Thyroid gland (tissue), 4 donors: ENCODE results near the gene RGS16. TPM values are rescaled to one million over a fixed set of nuclear protein-coding genes. Genes with fewer than 3 reads are reported as not detected.

Source experiments
- DNase-seq, 2 donors: peaks; one replicate each; pipeline ENCODE4 v3.0.0-alpha.2; 2019
- H3K27ac ChIP-seq, 3 donors: fragments of 200-600 bp; sonication (generic); 1 replicate in 2 of 3; 2 replicates in 1 of 3; pipeline ENCODE4 v1.5.1; 2016 to 2019; ENCODE audit warnings: mild to moderate bottlenecking in 1 of 3, moderate library complexity in 1 of 3
- H3K27me3 ChIP-seq: fragments of 200-600 bp; sonication (generic); one replicate; pipeline ENCODE4 v1.5.1; 2019
- H3K36me3 ChIP-seq, 2 donors: fragments of 200-600 bp; sonication (generic); one replicate each; pipeline ENCODE4 v1.5.1; 2016 to 2019
- H3K4me1 ChIP-seq, 2 donors: fragments of 200-600 bp; sonication (generic); one replicate each; pipeline ENCODE4 v1.5.1; 2017 to 2019
- H3K4me3 ChIP-seq, 3 donors: fragments of 200-600 bp; sonication (generic); replicated peaks in 1 of 3; 1 replicate in 2 of 3; 2 replicates in 1 of 3; pipeline ENCODE4 v1.5.1; 2016; ENCODE audit warnings: mild to moderate bottlenecking in 1 of 3
- H3K9me3 ChIP-seq: fragments of 200-600 bp; sonication (generic); one replicate; pipeline ENCODE4 v1.5.1; 2017
- POLR2A ChIP-seq, 2 donors: fragments of 450-650 bp; IDR thresholded peaks; one replicate each; pipeline ENCODE4 v1.6.1; 2017; ENCODE audit warnings: antibody characterized with exemption in 2 of 2, mild to moderate bottlenecking in 2 of 2, moderate library complexity in 1 of 2
- WGBS, 2 donors: methylation state at CpG; one replicate each; pipeline ENCODE4 v1.1.5; 2017; 5-methylcytosine and 5-hydroxymethylcytosine counted together
- intact Hi-C: fragments of 100-400 bp; cut with DNase I; formaldehyde crosslinking; loops from one replicate; pipeline ENCODE4 v1.15.1; 2023
- total RNA-seq, 4 donors: library from RNA; depleted of rRNA; stranded (reverse); fragments of >200 nt; gene quantifications; one replicate each; pipeline ENCODE4 v1.2.3, GENCODE V29; 2016
- TF ChIP-seq, protein P1 (sequence below), 6 experiments: fragments of 200-600 bp in 3 of 6; fragments of 450-650 bp in 3 of 6; sonication (generic) in 3 of 6; IDR thresholded peaks; one replicate each; pipeline ENCODE4 v1.5.1; 2016 to 2019; ENCODE audit warnings: antibody characterized with exemption in 6 of 6, mild to moderate bottlenecking in 2 of 6, inconsistent platforms in 1 of 6, moderate library complexity in 1 of 6

The RGS16 gene
- total RNA-seq, 4 donors from 2014 or later: 22.2 to 35.7 (median 29.1) TPM

DNA sequence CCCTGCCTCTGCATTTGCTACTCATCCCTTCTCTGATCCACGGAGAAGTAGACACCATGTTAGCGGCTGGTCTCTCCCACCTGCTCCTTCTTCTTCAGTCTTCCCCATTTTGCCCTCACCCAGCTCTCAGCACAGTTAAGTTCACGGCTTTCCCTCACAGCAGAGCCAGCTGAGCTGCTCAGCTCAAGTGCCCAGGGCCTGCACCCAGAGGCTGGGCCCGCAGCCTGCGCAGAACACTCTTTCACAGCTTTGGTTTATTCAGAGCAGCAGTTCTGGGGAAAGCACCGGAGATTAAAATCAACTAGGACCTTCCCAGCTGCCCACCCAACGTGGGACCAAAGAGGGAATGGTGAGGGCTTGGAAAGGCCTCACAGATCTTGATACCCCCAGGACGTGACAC, 38.3 kb upstream of the RGS16 start:
- H3K4me1 ChIP-seq: peaks cover 42 to 45% of the 10 kb centered on the region in 2 donors
- no peak overlapping the region for H3K4me3 ChIP-seq
- H3K27me3 ChIP-seq: no peaks in the 10 kb centered on the region
- no peaks in the 10 kb centered on the region for H3K9me3 ChIP-seq
- H3K27ac ChIP-seq: peak overlapping the region; percentile 72 to 92 (median 85)
- TF ChIP-seq, protein P1, sequence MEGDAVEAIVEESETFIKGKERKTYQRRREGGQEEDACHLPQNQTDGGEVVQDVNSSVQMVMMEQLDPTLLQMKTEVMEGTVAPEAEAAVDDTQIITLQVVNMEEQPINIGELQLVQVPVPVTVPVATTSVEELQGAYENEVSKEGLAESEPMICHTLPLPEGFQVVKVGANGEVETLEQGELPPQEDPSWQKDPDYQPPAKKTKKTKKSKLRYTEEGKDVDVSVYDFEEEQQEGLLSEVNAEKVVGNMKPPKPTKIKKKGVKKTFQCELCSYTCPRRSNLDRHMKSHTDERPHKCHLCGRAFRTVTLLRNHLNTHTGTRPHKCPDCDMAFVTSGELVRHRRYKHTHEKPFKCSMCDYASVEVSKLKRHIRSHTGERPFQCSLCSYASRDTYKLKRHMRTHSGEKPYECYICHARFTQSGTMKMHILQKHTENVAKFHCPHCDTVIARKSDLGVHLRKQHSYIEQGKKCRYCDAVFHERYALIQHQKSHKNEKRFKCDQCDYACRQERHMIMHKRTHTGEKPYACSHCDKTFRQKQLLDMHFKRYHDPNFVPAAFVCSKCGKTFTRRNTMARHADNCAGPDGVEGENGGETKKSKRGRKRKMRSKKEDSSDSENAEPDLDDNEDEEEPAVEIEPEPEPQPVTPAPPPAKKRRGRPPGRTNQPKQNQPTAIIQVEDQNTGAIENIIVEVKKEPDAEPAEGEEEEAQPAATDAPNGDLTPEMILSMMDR (IDR thresholded peaks at IDR 0.05): no peak
- TF ChIP-seq POLR2A (IDR thresholded peaks at IDR 0.05): no peak
- H3K36me3 ChIP-seq: no peaks in the 10 kb centered on the region
- 52 to 64% methylated on average over 8 of the region's 8 CpGs for WGBS, 2 donors
- peak; percentile 70 to 72 for DNase-seq
- intact Hi-C loops: no loop called here

DNA sequence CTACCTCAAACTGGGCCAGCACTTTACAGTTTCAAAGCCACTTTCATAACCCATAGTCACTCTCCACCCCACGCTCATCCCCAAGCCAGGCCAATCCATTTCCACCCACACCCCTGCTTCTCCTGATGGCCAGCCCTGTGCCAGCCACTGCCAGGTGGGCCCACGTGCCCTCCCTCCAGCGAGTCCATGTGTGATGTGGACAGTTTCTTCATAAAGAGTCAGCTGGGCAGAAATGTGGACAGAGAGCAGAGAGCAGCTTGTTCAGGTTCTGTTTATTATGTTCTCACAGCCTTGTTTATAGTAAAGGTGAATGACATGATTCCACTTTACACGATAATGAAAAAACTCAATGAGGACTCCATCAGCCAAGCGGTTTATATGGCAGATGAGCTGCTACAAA, 37.4 kb upstream of the RGS16 start:
- Histone ChIP-seq H3K36me3 (no peaks in the 10 kb centered on the region), H3K27me3 (no peaks in the 10 kb centered on the region), H3K9me3 (no peaks in the 10 kb centered on the region), H3K4me1 (peaks cover 40 to 41% of the 10 kb centered on the region in 2 donors), H3K27ac (no peak overlapping the region), H3K4me3 (no peak overlapping the region)
- DNase-seq: no peak
- intact Hi-C loops: no loop called here
- TF ChIP-seq, protein P1 (IDR thresholded peaks at IDR 0.05): no peak
- no peak for TF ChIP-seq POLR2A (IDR thresholded peaks at IDR 0.05)
- 92 to 95% methylated on average over 5 of the region's 5 CpGs for WGBS, 2 donors

DNA sequence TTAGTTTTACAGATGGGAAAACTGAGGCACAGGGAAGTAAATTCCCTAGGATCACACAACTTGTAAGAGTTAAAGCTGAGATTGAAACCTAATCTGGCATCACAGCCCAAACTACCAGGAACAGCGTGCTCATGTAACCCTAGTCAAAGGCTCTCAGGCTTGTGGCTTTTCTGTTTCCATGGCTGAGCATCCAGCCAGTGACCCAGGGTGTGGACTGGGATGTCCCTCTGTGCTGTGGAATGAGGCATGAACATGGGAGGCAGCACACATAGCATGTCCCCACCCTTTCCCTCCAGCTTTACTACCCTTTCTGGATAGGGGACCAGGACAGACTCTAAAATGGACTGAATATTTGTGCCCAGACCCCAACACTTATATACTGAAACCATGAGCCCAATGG, 35.1 kb upstream of the RGS16 start:
- no peak for DNase-seq
- H3K27ac ChIP-seq: no peak overlapping the region
- peaks cover 24% of the 10 kb centered on the region in 2 donors for H3K4me1 ChIP-seq
- H3K9me3 ChIP-seq: no peaks in the 10 kb centered on the region
- no peak overlapping the region for H3K4me3 ChIP-seq
- WGBS, 2 donors: 80 to 93% methylated on average over 1 of the region's 1 CpG
- intact Hi-C loops: no loop called here
- no peaks in the 10 kb centered on the region for H3K27me3 ChIP-seq
- no peaks in the 10 kb centered on the region for H3K36me3 ChIP-seq
- no peak for TF ChIP-seq POLR2A (IDR thresholded peaks at IDR 0.05)
- TF ChIP-seq, protein P1 (IDR thresholded peaks at IDR 0.05): no peak

DNA sequence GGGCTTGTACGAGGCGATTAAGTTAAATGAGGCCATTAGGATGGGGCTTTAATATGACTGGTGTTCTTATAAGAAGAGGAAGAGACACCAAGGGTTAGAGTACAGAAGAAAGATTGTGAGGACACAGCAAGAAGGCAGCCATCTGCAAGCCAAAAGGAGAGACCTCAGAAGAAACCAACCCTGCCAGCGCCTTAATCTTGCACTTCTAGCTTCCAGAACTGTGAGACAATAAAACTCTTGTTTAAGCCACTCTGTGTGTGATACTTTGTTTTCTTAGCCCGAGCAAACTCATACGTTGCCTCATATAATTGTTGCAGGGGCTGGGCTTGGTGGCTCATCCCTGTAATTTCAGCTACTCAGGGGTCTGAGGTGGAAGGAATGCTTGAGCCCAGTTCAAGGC, 33.6 kb upstream of the RGS16 start:
- TF ChIP-seq POLR2A (IDR thresholded peaks at IDR 0.05): no peak
- TF ChIP-seq, protein P1 (IDR thresholded peaks at IDR 0.05): no peak
- no peaks in the 10 kb centered on the region for H3K27me3 ChIP-seq
- H3K36me3 ChIP-seq: no peaks in the 10 kb centered on the region
- no peak overlapping the region for H3K27ac ChIP-seq
- no peak overlapping the region for H3K4me3 ChIP-seq
- DNase-seq: no peak
- intact Hi-C loops: no loop called here
- no peaks in the 10 kb centered on the region for H3K9me3 ChIP-seq
- H3K4me1 ChIP-seq: peaks cover 8 to 9% of the 10 kb centered on the region in 2 donors
- 86 to 89% methylated on average over 5 of the region's 5 CpGs for WGBS, 2 donors

DNA sequence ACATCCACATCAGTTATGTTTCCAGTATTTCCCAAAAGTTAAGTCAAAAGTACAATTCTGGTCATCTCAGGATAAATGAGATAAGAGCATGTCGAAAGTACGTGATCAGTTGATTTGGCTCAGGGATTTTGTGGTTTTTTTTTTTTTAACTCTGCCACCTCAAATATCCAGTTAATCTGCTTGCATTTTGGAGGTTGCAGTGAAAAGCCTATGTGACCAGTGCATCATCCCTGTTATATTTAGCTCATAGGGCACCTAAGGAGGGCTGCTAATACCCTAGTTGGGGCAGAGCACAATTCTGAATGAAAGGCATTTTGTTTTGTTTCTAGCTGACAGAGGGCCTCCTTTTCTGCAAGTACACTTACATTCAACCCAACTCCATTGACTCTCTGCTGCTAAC, 31.7 kb upstream of the RGS16 start:
- no peaks in the 10 kb centered on the region for H3K9me3 ChIP-seq
- intact Hi-C loops: no loop called here
- no peaks in the 10 kb centered on the region for H3K36me3 ChIP-seq
- H3K27me3 ChIP-seq: no peaks in the 10 kb centered on the region
- no peak overlapping the region for H3K27ac ChIP-seq
- TF ChIP-seq, protein P1 (IDR thresholded peaks at IDR 0.05): no peak
- TF ChIP-seq POLR2A (IDR thresholded peaks at IDR 0.05): no peak
- 89 to 96% methylated on average over 2 of the region's 2 CpGs for WGBS, 2 donors
- no peak for DNase-seq
- H3K4me1 ChIP-seq: peaks cover under 1 to 4% of the 10 kb centered on the region in 2 donors
- H3K4me3 ChIP-seq: no peak overlapping the region
